PC-9 (cell line): ENCODE results near the gene POLR2A. TPM values are rescaled to one million over a fixed set of nuclear protein-coding genes. Genes with fewer than 3 reads are reported as not detected.

Source experiments
- BruUV-seq: library from RNA; stranded (reverse); fragments of 400-500 nt; replicated peaks from 2 replicates; lab custom pipeline; 2021; lab: Mats Ljungman, UMichigan
- CTCF ChIA-PET: fragments of 300-600 bp; sonication (Branson Sonifier 250); formaldehyde crosslinking; loops from one replicate; lab custom pipeline; 2022; ENCODE audit warnings: antibody characterized with exemption; lab: Charles Lee
- POLR2A ChIA-PET: fragments of 300-600 bp; sonication (Branson Sonifier 250); formaldehyde crosslinking; loops from one replicate; lab custom pipeline; 2022; ENCODE audit warnings: antibody characterized with exemption; ENCODE audit not compliant: unreplicated experiment; lab: Charles Lee
- DNase-seq, 2 experiments: peaks; one replicate each; pipeline versions ENCODE4 v3.0.0 to v3.0.0-alpha.2; 2015 to 2022; ENCODE audit warnings: mixed read lengths in 1 of 2
- H2AFZ ChIP-seq: fragments of 200-600 bp; sonication (generic); 2 replicates; pipeline ENCODE4 v1.8.1; 2017; ENCODE audit warnings: antibody characterized with exemption
- H3F3A ChIP-seq: fragments of 200-600 bp; sonication (generic); 2 replicates; pipeline ENCODE4 v1.8.1; 2017; ENCODE audit warnings: antibody characterized with exemption, mild to moderate bottlenecking, low read depth; ENCODE audit not compliant: insufficient read depth
- H3K27ac ChIP-seq: fragments of 200-600 bp; sonication (generic); 2 replicates; pipeline ENCODE4 v1.6.1; 2016; ENCODE audit warnings: mixed run types
- H3K27me3 ChIP-seq: fragments of 200-600 bp; sonication (generic); 2 replicates; pipeline ENCODE4 v1.6.1; 2016; ENCODE audit warnings: low read depth, mixed run types; ENCODE audit not compliant: insufficient read depth
- H3K36me3 ChIP-seq: fragments of 200-600 bp; sonication (generic); 2 replicates; pipeline ENCODE4 v1.6.1; 2016; ENCODE audit warnings: low read depth, mixed run types
- H3K4me1 ChIP-seq: fragments of 200-600 bp; sonication (generic); replicated peaks from 2 replicates; pipeline ENCODE4 v1.6.1; 2016; ENCODE audit warnings: mixed run types; ENCODE audit not compliant: insufficient read depth
- H3K4me2 ChIP-seq: fragments of 200-600 bp; sonication (generic); 2 replicates; pipeline ENCODE4 v1.6.1; 2017; ENCODE audit warnings: mixed run types
- H3K4me3 ChIP-seq: fragments of 200-600 bp; sonication (generic); 2 replicates; pipeline ENCODE4 v1.6.1; 2016; ENCODE audit warnings: mixed run types
- H3K79me2 ChIP-seq: fragments of 200-600 bp; sonication (generic); 2 replicates; pipeline ENCODE4 v1.6.1; 2017; ENCODE audit warnings: low read depth, mixed run types
- H3K9me2 ChIP-seq: fragments of 200-600 bp; sonication (generic); 2 replicates; pipeline ENCODE4 v1.8.1; 2017; ENCODE audit warnings: mild to moderate bottlenecking; ENCODE audit not compliant: insufficient read depth
- H3K9me3 ChIP-seq: fragments of 200-600 bp; sonication (generic); 2 replicates; pipeline ENCODE4 v1.8.1; 2016; ENCODE audit warnings: low read depth; ENCODE audit not compliant: insufficient read depth
- H4K20me1 ChIP-seq: fragments of 200-600 bp; sonication (generic); 2 replicates; pipeline ENCODE4 v1.8.1; 2017; ENCODE audit not compliant: insufficient read depth
- EZH2 ChIP-seq: fragments of 200-600 bp; sonication (generic); IDR thresholded peaks from 2 replicates; pipeline ENCODE4 v1.8.0; 2017; ENCODE audit warnings: antibody characterized with exemption, low read depth
- intact Hi-C: fragments of 100-400 bp; cut with micrococcal nuclease; formaldehyde crosslinking; loops from one replicate; pipeline ENCODE4 v1.10.0; 2022; ENCODE audit not compliant: unreplicated experiment
- total RNA-seq: library from RNA; stranded (reverse); gene quantifications from 2 replicates; pipeline ENCODE4 v1.2.3, GENCODE V29; 2021
- TF ChIP-seq, protein P1 (sequence below): fragments of 200-600 bp; sonication (generic); conservative IDR thresholded peaks from 2 replicates; pipeline ENCODE4 v1.6.1; 2017; ENCODE audit warnings: mixed run types, antibody characterized with exemption, mild to moderate bottlenecking, moderate library complexity

The POLR2A gene
- total RNA-seq, 1 experiment from 2014 or later: 149 TPM

GRCh38 chr17:7502171-7502847, 18.1 kb downstream of the POLR2A start:
- Histone ChIP-seq H3K27me3 (no peaks in the 10 kb centered on the region), H3K9me2 (no peaks in the 10 kb centered on the region), H3K4me3 (no peak overlapping the region), H3K27ac (no peak overlapping the region), H4K20me1 (no peaks in the 10 kb centered on the region), H3K4me1 (no peaks in the 10 kb centered on the region), H3K4me2 (no peak overlapping the region), H2AFZ (no peak overlapping the region), H3F3A (peaks cover 5% of the 10 kb centered on the region; the same call in 1 of the 2 replicates), H3K36me3 (peaks cover 8% of the 10 kb centered on the region; the same call in 1 of the 2 replicates), H3K9me3 (no peaks in the 10 kb centered on the region), H3K79me2 (no peaks in the 10 kb centered on the region)
- intact Hi-C loops: loop anchor here (5.0 kb wide), 2 partner anchors 65 to 145 kb away; partner anchors contain the start of genes FGF11, TMEM102 and TMEM95
- DNase-seq: no peak
- POLR2A ChIA-PET: interaction anchor here (0.5 kb wide), 1 partner anchor 125 kb away, joined by 7 read pairs; no protein-coding TSS in a partner anchor
- CTCF ChIA-PET: no interaction called here
- TF ChIP-seq, protein P1, sequence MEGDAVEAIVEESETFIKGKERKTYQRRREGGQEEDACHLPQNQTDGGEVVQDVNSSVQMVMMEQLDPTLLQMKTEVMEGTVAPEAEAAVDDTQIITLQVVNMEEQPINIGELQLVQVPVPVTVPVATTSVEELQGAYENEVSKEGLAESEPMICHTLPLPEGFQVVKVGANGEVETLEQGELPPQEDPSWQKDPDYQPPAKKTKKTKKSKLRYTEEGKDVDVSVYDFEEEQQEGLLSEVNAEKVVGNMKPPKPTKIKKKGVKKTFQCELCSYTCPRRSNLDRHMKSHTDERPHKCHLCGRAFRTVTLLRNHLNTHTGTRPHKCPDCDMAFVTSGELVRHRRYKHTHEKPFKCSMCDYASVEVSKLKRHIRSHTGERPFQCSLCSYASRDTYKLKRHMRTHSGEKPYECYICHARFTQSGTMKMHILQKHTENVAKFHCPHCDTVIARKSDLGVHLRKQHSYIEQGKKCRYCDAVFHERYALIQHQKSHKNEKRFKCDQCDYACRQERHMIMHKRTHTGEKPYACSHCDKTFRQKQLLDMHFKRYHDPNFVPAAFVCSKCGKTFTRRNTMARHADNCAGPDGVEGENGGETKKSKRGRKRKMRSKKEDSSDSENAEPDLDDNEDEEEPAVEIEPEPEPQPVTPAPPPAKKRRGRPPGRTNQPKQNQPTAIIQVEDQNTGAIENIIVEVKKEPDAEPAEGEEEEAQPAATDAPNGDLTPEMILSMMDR: no peak
- no peak for TF ChIP-seq EZH2
- no TSS peak for BruUV-seq

- BruUV-seq: no TSS peak
- Histone ChIP-seq H3K9me3 (no peaks in the 10 kb centered on the region), H3K4me3 (no peak overlapping the region), H2AFZ (no peak overlapping the region), H3K4me2 (no peak overlapping the region), H4K20me1 (no peaks in the 10 kb centered on the region), H3K9me2 (no peaks in the 10 kb centered on the region), H3K27me3 (no peaks in the 10 kb centered on the region), H3K4me1 (no peaks in the 10 kb centered on the region), H3K36me3 (peaks cover 8% of the 10 kb centered on the region; the same call in 1 of the 2 replicates), H3K27ac (no peak overlapping the region), H3F3A (peaks cover 5% of the 10 kb centered on the region; the same call in 1 of the 2 replicates), H3K79me2 (no peaks in the 10 kb centered on the region)
- intact Hi-C loops: loop anchor here (5.0 kb wide), 2 partner anchors 66 to 146 kb away; partner anchors contain the start of genes FGF11, TMEM102 and TMEM95
- ChIA-PET POLR2A (no interaction called here), CTCF (no interaction called here)
- no peak for TF ChIP-seq EZH2
- TF ChIP-seq, protein P1: peak; percentile 31; the same call in 1 of the 2 replicates
- DNase-seq: no peak
Observed at GRCh38 chr17:7502987-7503386, 18.8 kb downstream of the POLR2A start.

DNA sequence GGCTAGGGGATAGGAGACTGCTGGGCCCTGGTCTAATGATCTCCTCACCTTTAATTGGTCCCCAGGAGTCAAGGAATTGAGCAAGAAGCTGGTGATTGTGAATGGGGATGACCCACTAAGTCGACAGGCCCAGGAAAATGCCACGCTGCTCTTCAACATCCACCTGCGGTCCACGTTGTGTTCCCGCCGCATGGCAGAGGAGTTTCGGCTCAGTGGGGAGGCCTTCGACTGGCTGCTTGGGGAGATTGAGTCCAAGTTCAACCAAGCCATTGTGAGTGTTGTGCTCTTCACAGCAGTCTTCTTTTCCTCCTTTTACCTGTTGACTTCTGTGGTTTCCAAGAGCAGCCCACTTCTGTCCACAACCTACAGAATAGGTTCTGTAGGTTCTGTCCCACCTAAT, 19.4 kb downstream of the POLR2A start:
- Histone ChIP-seq H3K27ac (no peak overlapping the region), H3K9me3 (no peaks in the 10 kb centered on the region), H3K4me3 (no peak overlapping the region), H3K4me1 (no peaks in the 10 kb centered on the region), H3F3A (peaks cover 5% of the 10 kb centered on the region; the same call in 1 of the 2 replicates), H3K4me2 (no peak overlapping the region), H4K20me1 (no peaks in the 10 kb centered on the region), H3K9me2 (no peaks in the 10 kb centered on the region), H3K36me3 (peaks cover 8% of the 10 kb centered on the region; the same call in 1 of the 2 replicates), H3K27me3 (no peaks in the 10 kb centered on the region), H3K79me2 (no peaks in the 10 kb centered on the region), H2AFZ (no peak overlapping the region)
- POLR2A ChIA-PET: no interaction called here
- no TSS peak for BruUV-seq
- no peak for DNase-seq
- TF ChIP-seq EZH2: no peak
- TF ChIP-seq, protein P1: no peak
- CTCF ChIA-PET: interaction anchor here (0.6 kb wide), 1 partner anchor 39 kb away, joined by 4 read pairs; no protein-coding TSS in a partner anchor
- intact Hi-C loops: loop anchor here (5.0 kb wide), 2 partner anchors 66 to 146 kb away; partner anchors contain the start of genes FGF11, TMEM102 and TMEM95
